Urinary bladder (tissue), 4 donors: ENCODE measurements around the gene CHN2. TPM values are rescaled to one million over a fixed set of nuclear protein-coding genes. Genes with fewer than 3 reads are reported as not detected.
"Not testable (repeated sequence)": the region's sequence is repeated elsewhere in the genome, so short reads cannot be mapped to it uniquely, and the experiment has no call there.

ENCODE experiments used
- DNase-seq: peaks from one replicate; pipeline ENCODE4 v3.0.0-alpha.2; 2015; ENCODE audit errors: extremely low spot score
- H3K27ac ChIP-seq: one replicate; pipeline ENCODE4 v1.5.1; 2013; ENCODE audit warnings: low read depth, mild to moderate bottlenecking, moderate library complexity
- H3K36me3 ChIP-seq: one replicate; pipeline ENCODE4 v1.6.1; 2013; ENCODE audit warnings: mild to moderate bottlenecking, moderate library complexity; ENCODE audit not compliant: insufficient read depth
- H3K4me1 ChIP-seq: one replicate; pipeline ENCODE4 v1.6.1; 2013; ENCODE audit warnings: mild to moderate bottlenecking, moderate library complexity; ENCODE audit not compliant: insufficient read depth
- H3K4me3 ChIP-seq: one replicate; pipeline ENCODE4 v1.5.1; 2013; ENCODE audit warnings: low read depth, low read length
- WGBS: extraction: QIAGEN DNeasy Blood & Tissue Kit; methylation state at CpG from one replicate; pipeline ENCODE4 v1.1.7; 2013; 5-methylcytosine and 5-hydroxymethylcytosine counted together
- polyA plus RNA-seq: library from polyadenylated mRNA; stranded (reverse); fragments of 200-250 nt; gene quantifications from one replicate; pipeline ENCODE4 v1.2.3, GENCODE V29; 2013
- total RNA-seq: library from RNA; depleted of rRNA; stranded (reverse); fragments of >200 nt; gene quantifications from one replicate; pipeline ENCODE4 v1.2.3, GENCODE V29; 2014
- donor health status: healthy with polysubstance abuse.
- donor health status: healthy.

CHN2 gene
- total and polyA plus RNA-seq, 2 donors, result 6.8 to 14.5 TPM

DNA sequence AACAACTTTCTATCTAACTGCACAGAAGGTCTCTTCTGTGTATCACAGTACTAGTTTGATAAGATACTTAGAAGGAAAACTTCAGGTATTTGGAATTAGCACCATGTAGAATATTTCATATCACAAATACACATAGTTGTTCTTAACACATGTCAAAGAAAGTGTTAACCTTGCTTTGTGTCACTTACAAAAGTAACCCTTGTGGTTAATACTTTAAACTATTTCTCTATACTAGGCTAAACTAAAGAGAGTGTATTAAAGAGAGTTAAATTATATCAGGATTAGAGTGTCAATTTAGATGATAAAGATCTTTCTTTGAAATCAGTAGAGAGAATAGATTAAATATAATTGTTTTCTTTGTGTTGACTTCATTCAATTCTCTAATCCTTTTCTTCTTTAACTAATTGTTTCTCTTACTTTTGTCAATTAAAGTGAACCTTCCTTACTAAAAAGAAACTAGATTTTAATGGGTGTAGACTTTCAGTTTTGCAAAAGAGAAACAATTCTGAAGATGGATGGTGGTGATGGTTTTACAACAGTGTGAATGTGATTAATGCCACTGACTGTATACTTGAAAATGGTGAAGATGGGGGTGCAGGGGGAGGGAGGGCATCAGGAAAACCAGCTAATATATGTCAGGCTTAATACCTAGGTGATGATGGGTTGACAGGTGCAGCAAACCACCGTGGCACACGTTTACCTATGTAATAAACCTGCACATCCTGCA is 67.8 kb downstream of the CHN2 start:
- H3K27ac ChIP-seq, result no peak overlapping the region
- no peak overlapping the region for H3K4me3 ChIP-seq
- no peak for DNase-seq
- no peaks in the 10 kb centered on the region for H3K36me3 ChIP-seq
- H3K4me1 ChIP-seq, result no peaks in the 10 kb centered on the region
- 70% methylated on average over 2 of the region's 2 CpGs for WGBS

DNA sequence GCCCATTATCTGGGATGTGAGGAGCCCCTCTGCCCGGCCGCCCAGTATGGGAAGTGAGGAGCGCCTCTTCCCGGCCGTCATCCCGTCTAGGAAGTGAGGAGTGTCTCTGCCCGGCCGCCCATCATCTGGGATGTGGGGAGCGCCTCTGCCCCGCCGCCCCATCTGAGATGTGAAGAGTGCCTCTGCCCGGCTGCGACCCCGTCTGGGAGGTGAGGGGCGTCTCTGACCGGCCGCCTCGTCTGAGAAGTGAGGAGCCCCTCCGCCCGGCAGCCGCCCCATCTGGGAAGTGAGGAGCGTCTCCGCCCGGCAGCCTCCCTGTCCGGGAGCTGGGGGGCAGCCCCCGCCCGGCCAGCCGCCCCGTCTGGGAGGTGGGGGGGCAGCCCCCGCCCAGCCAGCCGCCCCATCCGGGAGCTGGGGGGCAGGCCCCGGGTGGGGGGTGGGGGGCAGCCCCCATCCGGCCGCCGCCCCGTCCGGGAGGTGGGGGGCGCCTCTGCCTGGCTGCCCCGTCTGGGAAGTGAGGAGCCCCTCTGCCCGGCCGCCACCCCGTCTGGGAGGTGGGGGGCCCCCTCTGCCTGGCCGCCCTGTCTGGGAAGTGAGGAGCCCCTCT is 69.1 kb downstream of the CHN2 start:
- not testable (repeated sequence) for H3K27ac ChIP-seq, DNase-seq, H3K4me3 ChIP-seq, H3K4me1 ChIP-seq, H3K36me3 ChIP-seq
- WGBS, result 96% methylated on average over 44 of the region's 44 CpGs

DNA sequence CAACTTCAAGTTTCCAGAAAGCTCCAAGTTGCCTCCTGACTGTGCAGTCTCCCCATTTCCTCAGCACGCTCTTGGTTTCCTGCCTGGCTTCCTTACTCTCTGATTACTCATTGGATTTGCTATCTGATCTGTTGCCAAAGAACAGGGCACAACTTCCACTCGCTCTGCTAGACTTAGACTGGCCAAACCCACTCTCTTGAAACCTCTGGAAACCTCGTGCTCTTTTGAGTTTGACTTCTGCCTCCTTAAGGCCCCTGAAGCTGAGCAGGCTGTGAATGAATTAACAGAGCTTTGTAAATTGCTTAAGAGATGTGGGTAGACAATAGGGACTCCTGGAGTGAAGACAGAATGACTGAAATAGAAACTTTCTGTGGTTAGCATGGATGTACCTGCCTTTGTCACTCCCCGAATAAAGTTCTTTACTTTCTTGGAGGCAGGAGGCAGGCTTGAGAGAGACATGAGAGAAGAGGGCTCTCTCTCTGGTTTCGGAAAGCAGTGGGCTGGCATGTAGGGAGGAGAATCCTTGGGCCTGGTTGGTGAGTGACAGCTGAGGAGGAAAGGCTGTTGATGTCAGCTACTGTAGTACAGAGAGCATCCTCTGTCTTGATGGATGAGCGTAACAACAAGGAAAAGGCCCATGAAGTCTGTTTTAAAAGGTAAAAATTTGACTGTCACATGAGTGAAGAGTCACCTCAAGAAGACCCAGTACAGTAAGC is 70.8 kb downstream of the CHN2 start:
- no peaks in the 10 kb centered on the region for H3K4me1 ChIP-seq
- DNase-seq, result no peak
- no peaks in the 10 kb centered on the region for H3K36me3 ChIP-seq
- no peak overlapping the region for H3K27ac ChIP-seq
- H3K4me3 ChIP-seq, result no peak overlapping the region
- 76% methylated on average over 6 of the region's 6 CpGs for WGBS

DNA sequence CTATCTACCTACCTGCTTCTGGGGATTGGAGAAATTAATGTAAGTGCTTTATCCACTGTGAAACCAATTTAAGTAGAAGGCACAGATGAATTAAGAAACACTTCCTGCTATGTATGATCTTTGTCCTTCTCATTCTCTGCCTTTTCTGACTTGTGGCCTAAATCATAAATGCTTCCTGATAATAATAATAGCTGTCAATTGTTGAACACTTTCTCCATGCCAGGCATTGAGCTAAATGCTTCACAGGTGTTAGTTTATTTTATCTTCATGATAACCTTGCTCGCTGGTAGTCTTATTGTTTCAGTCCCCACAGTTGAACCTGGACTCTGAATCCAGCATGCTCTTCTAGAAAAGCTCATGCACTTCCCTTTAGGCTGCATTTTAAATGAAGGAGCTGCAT is 75.4 kb downstream of the CHN2 start:
- Histone ChIP-seq H3K36me3 (no peaks in the 10 kb centered on the region), H3K27ac (no peak overlapping the region), H3K4me3 (no peak overlapping the region), H3K4me1 (no peaks in the 10 kb centered on the region)
- 92% methylated on average over 1 of the region's 1 CpG for WGBS
- no peak for DNase-seq

DNA sequence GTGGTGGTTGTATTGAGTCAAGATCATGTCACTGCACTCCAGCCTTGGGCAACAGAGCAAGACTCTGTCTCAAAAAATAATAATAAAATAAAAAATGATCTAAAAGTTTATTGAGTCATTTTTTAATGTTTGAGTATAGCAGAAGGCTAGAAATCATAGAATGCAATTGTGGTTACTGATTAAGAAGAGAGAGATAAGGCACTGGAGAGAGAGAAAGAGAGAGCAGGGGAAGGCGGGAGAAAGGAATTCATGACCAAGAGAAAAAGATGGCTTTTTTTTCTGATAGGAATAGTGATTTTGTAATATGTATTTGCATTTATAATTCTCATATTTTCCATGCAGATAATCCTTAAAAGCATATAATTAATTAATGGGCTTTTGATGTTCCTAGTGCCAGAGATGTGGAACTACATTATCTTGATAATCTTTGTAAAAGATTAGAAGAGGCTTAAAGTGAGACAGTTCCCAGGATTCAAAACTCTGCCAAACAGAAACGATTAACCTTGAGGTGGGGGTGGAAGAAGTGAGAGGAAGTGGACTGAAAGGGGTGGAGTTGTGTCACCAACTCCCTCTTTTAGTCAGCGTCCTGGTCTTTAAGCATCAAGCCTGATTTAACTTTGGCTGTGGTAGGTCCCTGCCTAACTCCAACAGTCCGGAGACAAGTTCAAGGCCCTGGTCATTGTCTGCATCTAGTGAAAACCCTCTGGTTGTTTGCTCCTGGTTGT is 76.2 kb downstream of the CHN2 start:
- WGBS, result 41% methylated on average over 4 of the region's 4 CpGs
- Histone ChIP-seq H3K36me3 (no peaks in the 10 kb centered on the region), H3K4me1 (no peaks in the 10 kb centered on the region), H3K4me3 (no peak overlapping the region), H3K27ac (no peak overlapping the region)
- DNase-seq, result no peak

DNA sequence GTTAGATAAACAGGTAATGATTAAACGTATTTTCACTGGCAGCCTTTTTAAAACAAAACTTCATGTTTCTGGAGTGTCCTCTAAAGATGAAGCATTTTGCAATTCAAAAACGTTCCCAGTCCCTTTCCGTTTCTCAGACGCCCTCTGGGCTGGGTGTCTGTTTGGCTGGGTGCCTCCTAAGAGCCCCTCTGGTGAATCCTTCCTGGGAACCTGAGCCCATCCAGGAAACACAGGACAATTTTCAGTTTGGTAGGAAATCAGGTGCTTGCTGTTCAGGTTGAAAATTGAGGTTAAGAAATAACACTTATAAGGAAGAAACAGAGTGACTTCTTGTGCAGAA is 76.7 kb downstream of the CHN2 start:
- 44% methylated on average over 4 of the region's 4 CpGs for WGBS
- Histone ChIP-seq H3K27ac (no peak overlapping the region), H3K4me1 (no peaks in the 10 kb centered on the region), H3K4me3 (no peak overlapping the region), H3K36me3 (no peaks in the 10 kb centered on the region)
- no peak for DNase-seq

DNA sequence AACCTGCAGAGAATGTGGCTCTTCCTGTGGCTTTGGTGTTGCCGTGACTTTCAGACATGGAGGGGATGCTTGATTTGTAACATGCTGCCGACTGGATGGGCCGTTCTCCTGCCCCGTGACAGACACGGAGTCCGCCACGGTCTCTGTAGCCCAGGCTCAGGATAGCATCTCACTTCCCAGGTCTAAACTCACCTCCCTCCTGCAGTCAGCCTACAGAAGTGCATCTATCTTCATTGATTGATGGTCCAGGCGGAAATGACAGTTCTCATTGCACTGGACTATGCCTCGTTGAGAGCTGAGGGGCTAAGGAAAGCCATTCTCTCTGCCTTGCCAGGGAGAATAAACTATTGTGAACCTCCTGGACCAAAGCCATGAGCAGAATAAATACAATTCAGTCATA is 77.5 kb downstream of the CHN2 start:
- Histone ChIP-seq H3K36me3 (no peaks in the 10 kb centered on the region), H3K27ac (no peak overlapping the region), H3K4me1 (no peaks in the 10 kb centered on the region), H3K4me3 (no peak overlapping the region)
- 91% methylated on average over 9 of the region's 9 CpGs for WGBS
- DNase-seq, result no peak

DNA sequence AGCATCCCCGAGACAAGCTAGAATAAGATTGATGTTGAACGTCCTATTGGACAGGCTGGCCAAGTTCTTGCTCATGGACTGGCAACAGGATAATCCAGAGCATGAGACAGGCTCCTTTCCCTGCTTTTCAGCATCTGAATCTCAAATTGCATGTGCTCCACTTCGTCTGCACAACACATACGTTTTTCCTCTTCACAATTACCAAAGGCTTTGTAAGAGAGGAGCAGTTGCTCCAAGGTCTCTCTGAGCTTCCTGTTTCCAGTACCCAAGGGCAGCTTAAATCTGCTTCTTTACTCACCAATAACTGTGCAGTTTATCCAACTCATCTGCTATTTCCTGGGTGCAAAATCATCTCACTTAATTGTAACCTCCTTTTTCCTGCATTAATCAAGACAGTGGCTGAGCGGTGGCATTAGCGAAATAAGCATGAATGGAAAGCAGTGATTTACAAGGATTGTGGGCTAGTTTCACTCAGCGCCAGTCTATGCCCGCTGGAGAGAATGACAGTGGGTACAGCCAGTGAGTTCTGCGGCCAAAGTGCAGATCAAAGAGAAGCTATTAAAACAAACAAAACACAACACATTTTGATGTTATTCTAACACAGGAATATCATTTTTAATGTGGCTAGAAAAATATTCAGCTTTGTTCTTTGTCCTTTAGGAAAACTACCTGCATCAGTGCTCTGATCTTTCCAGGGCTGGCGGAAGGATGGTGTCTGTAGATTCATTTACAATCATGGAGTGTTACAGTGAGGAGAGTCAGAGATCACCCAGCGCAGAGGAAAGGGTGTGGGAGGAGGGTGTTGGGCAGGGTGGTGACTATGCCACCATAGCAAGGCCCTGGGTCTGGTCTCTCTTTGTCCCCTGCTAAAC is 79.8 kb downstream of the CHN2 start:
- no peak for DNase-seq
- Histone ChIP-seq H3K4me1 (no peaks in the 10 kb centered on the region), H3K4me3 (no peak overlapping the region), H3K27ac (no peak overlapping the region), H3K36me3 (no peaks in the 10 kb centered on the region)
- WGBS, result 80% methylated on average over 11 of the region's 11 CpGs

DNA sequence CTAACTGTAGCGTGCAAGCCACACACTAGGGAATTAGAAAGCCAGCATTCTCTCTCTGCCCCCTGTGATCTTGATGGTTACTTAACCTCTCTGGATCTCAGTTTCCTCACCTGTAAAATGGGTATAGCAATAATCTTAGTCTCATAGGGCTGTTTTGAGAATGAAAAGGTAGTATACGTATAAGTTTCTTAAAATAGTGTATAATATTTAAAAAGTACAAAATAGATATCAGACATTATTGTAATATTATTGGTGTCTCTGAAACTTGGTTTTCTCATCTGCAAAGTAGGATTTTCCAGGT is 80.4 kb downstream of the CHN2 start:
- Histone ChIP-seq H3K4me3 (no peak overlapping the region), H3K36me3 (no peaks in the 10 kb centered on the region), H3K4me1 (no peaks in the 10 kb centered on the region), H3K27ac (no peak overlapping the region)
- WGBS, result 97% methylated on average over 2 of the region's 2 CpGs
- no peak for DNase-seq

DNA sequence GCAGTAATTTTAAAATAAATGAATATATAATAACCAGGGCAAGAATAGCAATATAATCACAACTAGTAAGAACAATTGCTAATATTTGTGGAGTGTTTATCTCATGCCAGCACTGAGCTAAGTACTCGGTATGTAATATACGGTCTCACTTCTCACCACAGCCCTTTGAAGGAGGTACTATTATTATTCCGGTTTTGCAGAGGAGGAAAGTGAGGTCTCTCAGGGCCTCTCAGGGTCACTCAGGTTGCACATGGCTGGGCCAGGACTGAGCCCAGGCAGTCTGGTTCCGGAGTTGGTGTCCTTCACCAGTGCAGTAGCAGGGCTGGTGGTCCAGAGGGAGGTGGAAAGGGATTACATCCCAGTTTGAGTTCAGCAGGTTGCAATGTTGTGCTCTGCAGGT is 80.9 kb downstream of the CHN2 start:
- 86% methylated on average over 4 of the region's 4 CpGs for WGBS
- Histone ChIP-seq H3K4me3 (no peak overlapping the region), H3K36me3 (no peaks in the 10 kb centered on the region), H3K4me1 (no peaks in the 10 kb centered on the region), H3K27ac (no peak overlapping the region)
- DNase-seq, result no peak

DNA sequence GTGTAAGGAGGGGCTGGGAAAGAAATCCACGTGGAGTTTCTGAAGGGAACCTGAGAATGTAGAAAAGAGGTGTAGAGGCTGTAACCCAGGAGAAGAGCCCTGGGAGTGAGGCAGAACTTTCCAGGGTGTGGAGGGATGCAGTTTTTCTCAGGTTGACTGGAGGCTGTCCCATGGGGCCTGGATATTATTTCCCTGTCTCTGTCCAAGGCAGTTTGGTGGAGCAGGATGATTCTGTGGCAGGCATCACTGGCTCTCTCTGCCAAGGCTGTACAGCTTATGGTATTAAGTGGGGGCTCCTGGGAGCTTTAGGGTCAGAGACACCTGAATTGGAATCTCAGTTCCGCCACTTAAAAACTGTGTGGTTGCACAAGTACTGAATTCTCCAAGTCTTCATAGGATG is 81.6 kb downstream of the CHN2 start:
- 48% methylated on average over 2 of the region's 2 CpGs for WGBS
- no peak for DNase-seq
- Histone ChIP-seq H3K36me3 (no peaks in the 10 kb centered on the region), H3K4me1 (no peaks in the 10 kb centered on the region), H3K27ac (no peak overlapping the region), H3K4me3 (no peak overlapping the region)

DNA sequence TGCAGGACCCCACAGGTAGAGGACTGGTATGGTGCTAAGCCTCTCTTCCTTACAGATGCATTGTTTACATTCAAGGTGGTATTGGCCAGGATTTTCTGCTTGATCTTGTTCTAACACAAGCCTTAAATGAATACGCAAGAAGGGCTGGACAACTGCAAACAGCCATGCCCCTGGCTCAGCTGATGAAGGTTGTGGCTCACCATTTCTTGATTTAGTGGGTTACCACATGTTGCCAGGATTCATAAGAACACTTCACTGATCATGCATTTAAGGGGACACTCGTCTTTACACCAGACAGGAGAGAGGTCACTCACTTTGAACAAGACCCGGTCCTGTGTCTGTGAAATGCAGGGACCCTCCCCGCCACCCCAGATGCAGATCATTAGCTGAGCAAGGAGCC is 82.2 kb downstream of the CHN2 start:
- Histone ChIP-seq H3K36me3 (no peaks in the 10 kb centered on the region), H3K4me1 (no peaks in the 10 kb centered on the region), H3K4me3 (no peak overlapping the region), H3K27ac (no peak overlapping the region)
- no peak for DNase-seq
- WGBS, result 88% methylated on average over 4 of the region's 4 CpGs

DNA sequence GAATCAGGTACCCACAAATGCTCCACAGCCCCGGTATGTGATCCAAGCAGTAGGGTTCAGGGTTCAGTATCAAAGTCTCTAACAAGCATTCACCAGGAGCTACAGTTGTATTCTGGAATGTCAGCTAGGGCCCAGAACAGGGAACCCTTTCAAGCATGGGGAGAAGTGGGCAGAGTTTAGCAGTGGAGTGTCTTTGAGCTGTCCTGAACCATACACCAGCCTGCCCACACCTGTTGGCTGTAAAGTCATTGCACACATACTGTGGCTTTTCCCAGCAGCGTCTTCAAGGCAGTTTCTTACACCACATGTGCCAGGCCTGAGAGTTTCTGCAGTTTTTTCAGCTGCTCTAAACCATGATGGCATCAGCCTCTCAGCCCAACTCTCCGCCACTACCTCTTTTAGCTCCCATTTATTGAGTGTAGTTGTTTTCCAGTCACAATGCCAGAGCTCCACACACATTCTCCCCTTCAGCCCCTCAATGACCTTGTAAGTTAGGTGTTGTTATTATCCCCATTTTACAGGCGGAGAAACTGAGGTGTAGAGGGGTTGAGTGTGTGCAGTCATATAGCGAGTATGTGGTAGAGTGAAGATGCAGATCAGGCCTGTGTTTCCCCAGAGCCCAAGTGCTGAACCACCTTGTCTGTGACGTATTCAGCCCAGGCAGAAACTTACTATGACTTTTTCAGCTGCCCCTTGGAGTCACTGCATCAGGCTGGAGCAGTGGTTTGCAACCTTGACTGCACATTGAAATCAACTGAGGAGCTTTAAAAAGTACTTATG is 83.1 kb downstream of the CHN2 start:
- Histone ChIP-seq H3K4me3 (no peak overlapping the region), H3K36me3 (no peaks in the 10 kb centered on the region), H3K4me1 (no peaks in the 10 kb centered on the region), H3K27ac (no peak overlapping the region)
- 88% methylated on average over 6 of the region's 6 CpGs for WGBS
- DNase-seq, result no peak
